ENCODE data around the gene SLC35B4. TPM values are rescaled to one million over a fixed set of nuclear protein-coding genes. Genes with fewer than 3 reads are reported as not detected.
A peak's percentile ranks its signal among the peaks of the same experiment; 100 is the strongest.

The SLC35B4 gene
- polyA plus RNA-seq, 1 experiment = 27.9 TPM

GRCh38 chr7:134329614-134330346 is 13.1 kb upstream of the SLC35B4 start:
- POLR2A ChIA-PET = interaction anchor here (0.6 kb wide), 1 partner anchor 170 kb away, joined by 6 read pairs; no protein-coding TSS in a partner anchor
- H3K27ac ChIP-seq (ENCODE audit: low read depth, low read length) = no peak overlapping the region
- CTCF ChIA-PET = interaction anchor here (0.7 kb wide), 1 partner anchor 28 kb away, joined by 3 read pairs; no protein-coding TSS in a partner anchor
- TF ChIP-seq CTCF (IDR thresholded peaks at IDR 0.05; ENCODE audit: low read depth, low read length) = no peak
- H3K4me3 ChIP-seq (ENCODE audit: low read depth, low read length) = no peak overlapping the region
- peaks cover 4% of the 10 kb centered on the region for H3K27me3 ChIP-seq (ENCODE audit: control insufficient read depth, insufficient read depth, low read length)
- no peak for DNase-seq (ENCODE audit: low read depth, low spot score)
- no peaks in the 10 kb centered on the region for H3K9me3 ChIP-seq (ENCODE audit: control insufficient read depth, insufficient read depth, low read length)

- no peak for DNase-seq (ENCODE audit: low read depth, low spot score)
- Histone ChIP-seq H3K27ac (ENCODE audit: low read depth, low read length) (no peak overlapping the region), H3K27me3 (ENCODE audit: control insufficient read depth, insufficient read depth, low read length) (peaks cover 4% of the 10 kb centered on the region), H3K9me3 (ENCODE audit: control insufficient read depth, insufficient read depth, low read length) (no peaks in the 10 kb centered on the region), H3K4me3 (ENCODE audit: low read depth, low read length) (no peak overlapping the region)
- POLR2A ChIA-PET = no interaction called here
- no peak for TF ChIP-seq CTCF (IDR thresholded peaks at IDR 0.05; ENCODE audit: low read depth, low read length)
- CTCF ChIA-PET = interaction anchor here (0.7 to 2.2 kb wide), 9 partner anchors 9 to 1619 kb away, joined by 3 to 9 read pairs (median 3); no protein-coding TSS in a partner anchor
Measured at GRCh38 chr7:134328900-134329299, 12.2 kb upstream of the SLC35B4 start.

GRCh38 chr7:134327896-134328295 is 11.2 kb upstream of the SLC35B4 start:
- Histone ChIP-seq H3K9me3 (ENCODE audit: control insufficient read depth, insufficient read depth, low read length) (no peaks in the 10 kb centered on the region), H3K27ac (ENCODE audit: low read depth, low read length) (no peak overlapping the region), H3K27me3 (ENCODE audit: control insufficient read depth, insufficient read depth, low read length) (no peaks in the 10 kb centered on the region), H3K4me3 (ENCODE audit: low read depth, low read length) (no peak overlapping the region)
- DNase-seq (ENCODE audit: low read depth, low spot score) = no peak
- CTCF ChIA-PET = interaction anchor here (0.7 to 2.2 kb wide), 10 partner anchors 10 to 1618 kb away, joined by 3 to 9 read pairs (median 3); no protein-coding TSS in a partner anchor
- TF ChIP-seq CTCF (IDR thresholded peaks at IDR 0.05; ENCODE audit: low read depth, low read length) = peak; percentile 69
- POLR2A ChIA-PET = no interaction called here

GRCh38 chr7:134324107-134324506 is 7.4 kb upstream of the SLC35B4 start:
- H3K27ac ChIP-seq (ENCODE audit: low read depth, low read length) = no peak overlapping the region
- ChIA-PET POLR2A (no interaction called here), CTCF (interaction anchor here (0.7 kb wide), 1 partner anchor 34 kb away, joined by 3 read pairs; no protein-coding TSS in a partner anchor)
- no peaks in the 10 kb centered on the region for H3K9me3 ChIP-seq (ENCODE audit: control insufficient read depth, insufficient read depth, low read length)
- H3K27me3 ChIP-seq (ENCODE audit: control insufficient read depth, insufficient read depth, low read length) = no peaks in the 10 kb centered on the region
- H3K4me3 ChIP-seq (ENCODE audit: low read depth, low read length) = no peak overlapping the region
- TF ChIP-seq CTCF (IDR thresholded peaks at IDR 0.05; ENCODE audit: low read depth, low read length) = no peak
- DNase-seq (ENCODE audit: low read depth, low spot score) = no peak

GRCh38 chr7:134320201-134320600 is 3.5 kb upstream of the SLC35B4 start:
- no peaks in the 10 kb centered on the region for H3K27me3 ChIP-seq (ENCODE audit: control insufficient read depth, insufficient read depth, low read length)
- CTCF ChIA-PET = interaction anchor here (0.6 to 3.4 kb wide), 3 partner anchors 53 to 179 kb away, joined by 3 to 10 read pairs (median 3); no protein-coding TSS in a partner anchor
- no peak for DNase-seq (ENCODE audit: low read depth, low spot score)
- H3K27ac ChIP-seq (ENCODE audit: low read depth, low read length) = no peak overlapping the region
- POLR2A ChIA-PET = no interaction called here
- TF ChIP-seq CTCF (IDR thresholded peaks at IDR 0.05; ENCODE audit: low read depth, low read length) = no peak
- H3K9me3 ChIP-seq (ENCODE audit: control insufficient read depth, insufficient read depth, low read length) = peaks cover 2% of the 10 kb centered on the region; the same call in 1 of the 2 replicates
- no peak overlapping the region for H3K4me3 ChIP-seq (ENCODE audit: low read depth, low read length)
